ENCODE results near the gene PPP1R12B. TPM values are rescaled to one million over a fixed set of nuclear protein-coding genes. Genes with fewer than 3 reads are reported as not detected.
"Not testable (repeated sequence)": the region's sequence is repeated elsewhere in the genome, so short reads cannot be mapped to it uniquely, and the experiment has no call there.

Gene PPP1R12B
- total RNA-seq, 1 donor from 2014 or later = 71.7 TPM

DNA sequence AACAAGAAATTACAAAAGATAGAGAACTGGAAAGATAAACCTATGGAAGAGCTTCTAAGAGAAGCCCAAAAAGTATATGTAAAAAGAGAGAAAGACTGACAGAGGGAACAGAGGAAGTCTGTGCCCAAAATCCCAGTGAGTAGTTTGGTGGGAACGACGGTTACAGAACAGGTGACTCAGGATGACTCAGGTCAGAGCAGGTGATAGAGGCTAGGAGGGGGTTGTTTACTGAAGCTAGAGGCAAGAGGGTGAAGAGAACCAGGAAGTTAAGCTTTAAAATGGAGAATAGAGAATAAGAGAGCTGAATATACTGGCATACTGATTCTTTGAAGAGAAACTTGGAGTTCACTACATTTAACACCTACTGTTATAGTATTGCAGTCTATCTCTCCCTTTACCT, 134.9 kb downstream of the PPP1R12B start:
- H3K9me3 ChIP-seq; H3K36me3 ChIP-seq; intact Hi-C loops (cut with DNase I); DNase-seq (ENCODE audit: extremely low spot score in 2 of 2); H3K4me1 ChIP-seq; H3K27ac ChIP-seq; H3K4me3 ChIP-seq; H3K27me3 ChIP-seq: not testable (repeated sequence)

DNA sequence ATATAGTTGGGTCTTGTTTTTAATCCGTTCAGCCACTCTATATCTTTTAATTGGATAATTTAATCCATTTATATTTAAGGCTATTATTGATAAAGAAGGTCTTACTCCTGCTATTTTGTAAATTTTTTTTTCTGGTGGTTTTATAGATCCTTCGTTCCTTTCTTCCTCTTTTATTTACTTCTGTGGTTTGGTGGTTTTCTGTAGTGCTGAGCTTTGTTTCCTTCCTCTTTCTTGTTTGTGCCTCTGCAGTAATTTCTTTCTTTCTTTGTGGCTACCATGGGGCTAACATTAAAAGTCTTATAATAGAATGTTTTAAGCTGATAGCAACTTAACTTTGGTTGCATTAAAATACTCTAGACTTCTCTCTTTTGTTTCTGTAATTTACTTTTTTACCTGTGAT, 135.5 kb downstream of the PPP1R12B start:
- DNase-seq (ENCODE audit: extremely low spot score in 2 of 2); H3K27me3 ChIP-seq; H3K27ac ChIP-seq; H3K9me3 ChIP-seq; H3K36me3 ChIP-seq; H3K4me3 ChIP-seq; intact Hi-C loops (cut with DNase I); H3K4me1 ChIP-seq: not testable (repeated sequence)

DNA sequence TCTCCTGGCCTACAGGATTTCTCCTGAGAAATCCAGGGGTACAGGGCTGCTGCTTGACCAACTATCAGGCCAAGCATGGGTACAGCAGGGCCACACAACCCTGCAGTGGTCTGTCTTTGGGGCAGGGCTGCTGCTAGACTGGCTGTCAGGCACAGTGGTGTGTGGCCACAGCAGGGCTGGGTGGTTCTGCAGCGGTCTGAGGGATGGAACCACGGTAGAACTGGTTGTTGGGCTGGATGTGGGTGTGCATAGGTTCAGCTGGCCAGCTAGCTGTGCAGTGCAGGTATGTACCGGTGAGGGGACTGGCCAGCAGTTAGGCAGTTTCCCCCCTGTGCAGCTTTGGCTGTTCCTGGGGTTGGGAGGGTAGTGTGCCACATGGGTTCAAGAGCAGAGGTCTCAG, 136.3 kb downstream of the PPP1R12B start:
- H3K4me3 ChIP-seq; H3K27me3 ChIP-seq; H3K4me1 ChIP-seq; H3K36me3 ChIP-seq; H3K9me3 ChIP-seq; DNase-seq (ENCODE audit: extremely low spot score in 2 of 2); H3K27ac ChIP-seq; intact Hi-C loops (cut with DNase I): not testable (repeated sequence)

DNA sequence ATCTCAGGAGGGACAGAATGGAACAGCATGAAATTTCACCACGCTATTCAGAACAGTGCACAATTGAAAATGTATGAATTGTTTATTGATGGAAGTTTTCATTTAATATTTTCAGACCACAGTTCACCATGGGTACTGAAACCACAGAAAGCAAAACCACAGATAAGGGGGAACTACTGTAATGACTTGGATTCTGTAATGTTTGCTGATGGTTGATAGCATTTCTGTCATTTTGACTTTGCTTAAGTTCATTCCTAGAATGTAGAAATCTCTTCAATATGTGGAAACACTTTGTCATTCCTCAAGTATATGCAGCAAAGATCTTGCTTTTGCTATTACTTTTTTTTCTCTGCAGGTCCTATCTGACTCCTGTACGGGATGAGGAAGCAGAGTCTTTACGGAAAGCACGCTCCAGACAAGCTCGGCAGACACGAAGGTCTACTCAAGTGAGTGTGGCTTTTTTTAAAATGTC, 139.7 kb downstream of the PPP1R12B start:
- H3K9me3 ChIP-seq; H3K27ac ChIP-seq; H3K36me3 ChIP-seq; H3K4me1 ChIP-seq; intact Hi-C loops (cut with DNase I); DNase-seq (ENCODE audit: extremely low spot score in 2 of 2); H3K4me3 ChIP-seq; H3K27me3 ChIP-seq: not testable (repeated sequence)

DNA sequence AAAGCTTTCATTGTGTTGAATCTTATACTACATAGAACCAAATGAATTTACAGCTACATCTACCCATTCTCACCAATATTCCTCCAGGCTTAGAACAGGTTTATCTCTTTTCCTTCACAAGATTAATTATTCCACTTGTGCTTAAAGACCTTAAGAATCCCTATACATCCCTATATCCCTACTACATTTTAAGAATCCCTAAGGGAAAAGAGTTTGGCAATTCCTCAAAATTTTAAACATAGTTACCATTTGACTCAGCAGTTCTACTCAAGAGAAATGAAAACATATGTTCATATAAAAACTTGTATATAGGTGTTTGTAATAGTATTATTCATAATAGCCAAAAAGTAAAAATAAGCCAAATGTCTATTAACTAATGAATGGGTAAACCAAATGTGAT, 140.6 kb downstream of the PPP1R12B start:
- DNase-seq (ENCODE audit: extremely low spot score in 2 of 2); H3K4me3 ChIP-seq; H3K4me1 ChIP-seq; intact Hi-C loops (cut with DNase I); H3K9me3 ChIP-seq; H3K27me3 ChIP-seq; H3K27ac ChIP-seq: not testable (repeated sequence)
- H3K36me3 ChIP-seq = peaks cover 0 to 12% of the 10 kb centered on the region in 2 donors

DNA sequence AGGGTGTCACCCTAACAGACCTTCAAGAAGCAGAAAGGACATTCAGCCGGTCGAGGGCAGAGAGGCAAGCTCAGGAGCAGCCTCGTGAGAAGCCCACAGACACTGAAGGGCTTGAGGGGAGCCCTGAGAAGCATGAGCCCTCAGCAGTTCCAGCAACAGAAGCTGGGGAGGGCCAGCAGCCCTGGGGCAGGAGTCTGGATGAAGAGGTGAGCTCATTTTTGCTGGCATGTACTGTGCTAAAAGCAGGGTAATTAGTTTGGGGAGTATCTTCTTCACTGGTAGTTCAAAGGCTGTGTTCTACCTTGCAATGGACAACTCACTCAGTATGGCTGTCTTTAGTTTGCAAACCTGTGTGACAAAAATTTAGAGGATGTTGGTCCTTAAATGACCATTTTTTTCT, 144.6 kb downstream of the PPP1R12B start:
- intact Hi-C loops (cut with DNase I) = loop anchor here (10.0 kb wide), 1 partner anchor 102 kb away; no protein-coding TSS in a partner anchor
- H3K4me1 ChIP-seq; DNase-seq (ENCODE audit: extremely low spot score in 2 of 2); H3K9me3 ChIP-seq; H3K27me3 ChIP-seq; H3K27ac ChIP-seq; H3K4me3 ChIP-seq: not testable (repeated sequence)
- H3K36me3 ChIP-seq = peaks cover 0 to 25% of the 10 kb centered on the region in 2 donors

DNA sequence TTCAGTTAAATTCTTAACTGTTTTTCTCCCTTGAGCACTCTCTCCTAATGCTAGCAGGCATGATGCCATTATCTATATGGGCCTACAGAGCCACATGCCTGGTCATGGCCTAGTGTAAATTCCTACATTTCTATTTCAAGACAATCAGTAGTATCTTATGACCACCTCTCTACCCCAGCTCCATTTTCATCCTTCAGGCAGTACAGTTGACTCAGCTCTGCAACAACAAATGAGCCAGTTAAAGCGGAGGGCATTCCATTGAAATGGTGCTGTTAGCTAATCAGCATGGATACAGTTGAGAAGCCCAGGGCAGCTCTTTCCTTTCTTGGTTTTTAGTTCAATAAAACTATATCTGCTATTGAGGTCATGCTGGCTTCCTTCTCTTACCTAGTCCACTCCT, 150.0 kb downstream of the PPP1R12B start:
- no peaks in the 10 kb centered on the region for H3K4me1 ChIP-seq
- intact Hi-C loops (cut with DNase I) = loop anchor here (10.0 kb wide), 1 partner anchor 96 kb away; no protein-coding TSS in a partner anchor
- peaks cover 0 to 18% of the 10 kb centered on the region in 2 donors for H3K36me3 ChIP-seq
- no peaks in the 10 kb centered on the region for H3K9me3 ChIP-seq
- TF ChIP-seq, protein P1, sequence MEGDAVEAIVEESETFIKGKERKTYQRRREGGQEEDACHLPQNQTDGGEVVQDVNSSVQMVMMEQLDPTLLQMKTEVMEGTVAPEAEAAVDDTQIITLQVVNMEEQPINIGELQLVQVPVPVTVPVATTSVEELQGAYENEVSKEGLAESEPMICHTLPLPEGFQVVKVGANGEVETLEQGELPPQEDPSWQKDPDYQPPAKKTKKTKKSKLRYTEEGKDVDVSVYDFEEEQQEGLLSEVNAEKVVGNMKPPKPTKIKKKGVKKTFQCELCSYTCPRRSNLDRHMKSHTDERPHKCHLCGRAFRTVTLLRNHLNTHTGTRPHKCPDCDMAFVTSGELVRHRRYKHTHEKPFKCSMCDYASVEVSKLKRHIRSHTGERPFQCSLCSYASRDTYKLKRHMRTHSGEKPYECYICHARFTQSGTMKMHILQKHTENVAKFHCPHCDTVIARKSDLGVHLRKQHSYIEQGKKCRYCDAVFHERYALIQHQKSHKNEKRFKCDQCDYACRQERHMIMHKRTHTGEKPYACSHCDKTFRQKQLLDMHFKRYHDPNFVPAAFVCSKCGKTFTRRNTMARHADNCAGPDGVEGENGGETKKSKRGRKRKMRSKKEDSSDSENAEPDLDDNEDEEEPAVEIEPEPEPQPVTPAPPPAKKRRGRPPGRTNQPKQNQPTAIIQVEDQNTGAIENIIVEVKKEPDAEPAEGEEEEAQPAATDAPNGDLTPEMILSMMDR (IDR thresholded peaks at IDR 0.05) = no peak
- TF ChIP-seq POLR2A (IDR thresholded peaks at IDR 0.05) (no peak), POLR2AphosphoS5 (IDR thresholded peaks at IDR 0.05; ENCODE audit: insufficient read depth in 1 of 2, low read depth in 1 of 2) (no peak)
- H3K4me3 ChIP-seq = no peak overlapping the region
- no peak overlapping the region for H3K27ac ChIP-seq
- no peak for DNase-seq (ENCODE audit: extremely low spot score in 2 of 2)
- H3K27me3 ChIP-seq = no peaks in the 10 kb centered on the region

DNA sequence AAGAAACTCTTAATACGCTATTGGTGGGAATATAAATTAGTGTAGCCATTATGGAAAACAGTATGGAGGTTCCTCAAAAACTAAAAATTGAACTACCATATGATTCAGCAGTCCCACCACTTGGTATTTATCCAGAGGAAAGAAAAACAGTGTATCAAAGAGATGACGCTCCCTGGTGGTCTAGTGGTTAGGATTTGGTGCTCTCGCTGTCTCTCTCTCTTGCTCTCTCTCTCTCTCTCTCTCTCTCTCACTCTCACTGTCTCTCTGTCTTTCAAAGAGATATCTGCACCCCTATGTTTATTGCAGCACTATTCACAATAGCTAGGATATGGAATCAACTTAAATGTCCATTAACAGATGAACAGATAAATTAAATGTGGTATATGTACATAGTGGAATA, 151.5 kb downstream of the PPP1R12B start:
- H3K4me1 ChIP-seq; H3K9me3 ChIP-seq; H3K27ac ChIP-seq; H3K27me3 ChIP-seq; DNase-seq (ENCODE audit: extremely low spot score in 2 of 2); H3K4me3 ChIP-seq: not testable (repeated sequence)
- intact Hi-C loops (cut with DNase I) = loop anchor here (10.0 kb wide), 2 partner anchors 75 to 95 kb away; no protein-coding TSS in a partner anchor
- H3K36me3 ChIP-seq = peaks cover 0 to 14% of the 10 kb centered on the region in 2 donors

DNA sequence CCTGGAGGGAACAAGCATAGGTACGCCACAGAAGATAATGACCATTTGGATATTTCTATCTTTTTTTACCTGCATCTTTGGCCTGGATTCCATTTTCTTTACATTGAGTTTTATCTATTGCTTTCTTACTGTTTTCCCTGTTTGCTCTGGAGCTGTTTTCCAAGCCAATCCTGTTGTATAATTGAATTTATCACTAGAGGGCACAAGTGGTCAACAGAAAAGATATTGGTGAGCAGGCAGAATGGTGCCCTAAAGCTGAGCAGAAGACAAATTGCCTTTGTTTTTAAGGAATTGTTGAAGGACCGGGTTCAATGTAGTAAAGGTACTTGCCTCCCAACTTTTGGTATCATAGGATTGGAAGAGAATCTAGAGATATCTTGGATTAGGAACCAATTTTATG, 152.8 kb downstream of the PPP1R12B start:
- H3K36me3 ChIP-seq = peaks cover 0 to 1% of the 10 kb centered on the region in 2 donors
- no peak overlapping the region for H3K27ac ChIP-seq
- no peaks in the 10 kb centered on the region for H3K27me3 ChIP-seq
- no peak overlapping the region for H3K4me3 ChIP-seq
- H3K4me1 ChIP-seq = peaks cover 14% of the 10 kb centered on the region
- TF ChIP-seq POLR2AphosphoS5 (IDR thresholded peaks at IDR 0.05; ENCODE audit: insufficient read depth in 1 of 2, low read depth in 1 of 2) (no peak), POLR2A (IDR thresholded peaks at IDR 0.05) (no peak)
- TF ChIP-seq, protein P1 (IDR thresholded peaks at IDR 0.05) = peak; percentile 23 to 53 (median 37)
- intact Hi-C loops (cut with DNase I) = loop anchor here (10.0 kb wide), 1 partner anchor 74 kb away; no protein-coding TSS in a partner anchor
- no peak for DNase-seq (ENCODE audit: extremely low spot score in 2 of 2)
- H3K9me3 ChIP-seq = no peaks in the 10 kb centered on the region
